Measurements from ENCODE around the gene LPP. TPM values are rescaled to one million over a fixed set of nuclear protein-coding genes. Genes with fewer than 3 reads are reported as not detected.

The LPP gene
- total and polyA plus RNA-seq, 2 of the 4 experiments (the other 2 are of a cell fraction) = 16.0 to 130 TPM

GRCh38 chr3:188529228-188529627 lies 375.3 kb downstream of the LPP start:
- DNase-seq (peak; percentile 78), ATAC-seq (ENCODE audit: low read depth) (peak; percentile 50; the same call in 1 of the 2 replicates)
- Histone ChIP-seq H2BK20ac (ENCODE audit: low read depth, low read length) (no peak overlapping the region), H3K36me3 (ENCODE audit: control insufficient read depth, insufficient read depth, low read length) (peaks cover 9% of the 10 kb centered on the region), H2BK5ac (ENCODE audit: low read depth, low read length, poor library complexity, severe bottlenecking) (no peak overlapping the region), H2AK5ac (ENCODE audit: low read depth, low read length) (no peak overlapping the region), H3K4me1 (ENCODE audit: control insufficient read depth, insufficient read depth, low read length) (peaks cover 21% of the 10 kb centered on the region), H3K79me1 (ENCODE audit: low read depth in 1 of 2, low read length in 2 of 2) (peaks cover 40 to 78% of the 10 kb centered on the region in 2 experiments), H3K56ac (ENCODE audit: extremely low read depth, insufficient read depth, low read length) (no peak overlapping the region), H2BK15ac (ENCODE audit: low read depth, low read length) (no peak overlapping the region), H4K8ac (ENCODE audit: low read depth in 2 of 2, low read length in 2 of 2) (no peak overlapping the region), H3K4me3 (ENCODE audit: insufficient read depth, low read depth, low read length) (no peak overlapping the region), H3K18ac (ENCODE audit: low read depth, low read length) (no peak overlapping the region), H2AK9ac (replicated peaks; ENCODE audit: low read depth, low read length, poor library complexity) (no peak overlapping the region), H4K20me1 (ENCODE audit: insufficient read depth, low read length) (peaks cover 24% of the 10 kb centered on the region; the same call in 1 of the 2 replicates), H3K9me1 (ENCODE audit: insufficient read depth, low read length) (peaks cover 12% of the 10 kb centered on the region), H3K23ac (ENCODE audit: low read depth, low read length) (no peak overlapping the region), H3K9me3 (ENCODE audit: control insufficient read depth, insufficient read depth, low read length) (no peaks in the 10 kb centered on the region), H3K4me2 (ENCODE audit: low read depth, low read length) (no peak overlapping the region), H3K14ac (replicated peaks; ENCODE audit: low read depth, low read length) (no peak overlapping the region), H4K5ac (ENCODE audit: low read depth, low read length) (no peak overlapping the region), H2BK120ac (ENCODE audit: low read depth, low read length) (no peak overlapping the region), H2AFZ (replicated peaks; ENCODE audit: low read length, poor library complexity) (no peak overlapping the region), H3K27ac (ENCODE audit: insufficient read depth, low read length) (no peak overlapping the region), H4K91ac (ENCODE audit: insufficient read depth, low read depth, low read length) (no peak overlapping the region), H3K9ac (ENCODE audit: low read depth, low read length) (no peak overlapping the region), H3K27me3 (ENCODE audit: control insufficient read depth, insufficient read depth, low read length) (no peaks in the 10 kb centered on the region), H3K4ac (ENCODE audit: low read depth, low read length) (no peak overlapping the region)
- dilution Hi-C loops (cut with HindIII; ENCODE audit: low sequenced_read_pairs, unreplicated experiment) = no loop called here
- ChIA-PET CTCF (no interaction called here), POLR2A (ENCODE audit: unreplicated experiment) (no interaction called here)
- BruUV-seq (replicated peaks) = no TSS peak
- in situ Hi-C loops (cut with MboI; ENCODE audit: low sequenced_read_pairs) = loop anchor here (25.0 kb wide), 1 partner anchor 792 kb away; the partner anchor contains the start of gene BCL6
- TF ChIP-seq CEBPB (IDR thresholded peaks at IDR 0.05; ENCODE audit: low read depth, low read length) (peak; percentile 14; the same call in 1 of the 2 replicates), MAFK (IDR thresholded peaks at IDR 0.05; ENCODE audit: low read depth, low read length) (peak; percentile 13; the same call in 1 of the 2 replicates), MXI1 (IDR thresholded peaks at IDR 0.05; ENCODE audit: borderline replicate concordance, low read depth, low read length) (no peak), BHLHE40 (IDR thresholded peaks at IDR 0.05; ENCODE audit: low read depth, low read length) (no peak)
- TF ChIP-seq, protein P1, sequence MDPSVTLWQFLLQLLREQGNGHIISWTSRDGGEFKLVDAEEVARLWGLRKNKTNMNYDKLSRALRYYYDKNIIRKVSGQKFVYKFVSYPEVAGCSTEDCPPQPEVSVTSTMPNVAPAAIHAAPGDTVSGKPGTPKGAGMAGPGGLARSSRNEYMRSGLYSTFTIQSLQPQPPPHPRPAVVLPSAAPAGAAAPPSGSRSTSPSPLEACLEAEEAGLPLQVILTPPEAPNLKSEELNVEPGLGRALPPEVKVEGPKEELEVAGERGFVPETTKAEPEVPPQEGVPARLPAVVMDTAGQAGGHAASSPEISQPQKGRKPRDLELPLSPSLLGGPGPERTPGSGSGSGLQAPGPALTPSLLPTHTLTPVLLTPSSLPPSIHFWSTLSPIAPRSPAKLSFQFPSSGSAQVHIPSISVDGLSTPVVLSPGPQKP (IDR thresholded peaks at IDR 0.05; ENCODE audit: borderline replicate concordance, low read depth, low read length) = no peak
- TF ChIP-seq, protein P2, sequence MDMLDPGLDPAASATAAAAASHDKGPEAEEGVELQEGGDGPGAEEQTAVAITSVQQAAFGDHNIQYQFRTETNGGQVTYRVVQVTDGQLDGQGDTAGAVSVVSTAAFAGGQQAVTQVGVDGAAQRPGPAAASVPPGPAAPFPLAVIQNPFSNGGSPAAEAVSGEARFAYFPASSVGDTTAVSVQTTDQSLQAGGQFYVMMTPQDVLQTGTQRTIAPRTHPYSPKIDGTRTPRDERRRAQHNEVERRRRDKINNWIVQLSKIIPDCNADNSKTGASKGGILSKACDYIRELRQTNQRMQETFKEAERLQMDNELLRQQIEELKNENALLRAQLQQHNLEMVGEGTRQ (IDR thresholded peaks at IDR 0.05; ENCODE audit: low read depth, low read length) = 0 out of 2 replicates have a peak, but pooled peaks have one; percentile 13
- TF ChIP-seq, protein P3, sequence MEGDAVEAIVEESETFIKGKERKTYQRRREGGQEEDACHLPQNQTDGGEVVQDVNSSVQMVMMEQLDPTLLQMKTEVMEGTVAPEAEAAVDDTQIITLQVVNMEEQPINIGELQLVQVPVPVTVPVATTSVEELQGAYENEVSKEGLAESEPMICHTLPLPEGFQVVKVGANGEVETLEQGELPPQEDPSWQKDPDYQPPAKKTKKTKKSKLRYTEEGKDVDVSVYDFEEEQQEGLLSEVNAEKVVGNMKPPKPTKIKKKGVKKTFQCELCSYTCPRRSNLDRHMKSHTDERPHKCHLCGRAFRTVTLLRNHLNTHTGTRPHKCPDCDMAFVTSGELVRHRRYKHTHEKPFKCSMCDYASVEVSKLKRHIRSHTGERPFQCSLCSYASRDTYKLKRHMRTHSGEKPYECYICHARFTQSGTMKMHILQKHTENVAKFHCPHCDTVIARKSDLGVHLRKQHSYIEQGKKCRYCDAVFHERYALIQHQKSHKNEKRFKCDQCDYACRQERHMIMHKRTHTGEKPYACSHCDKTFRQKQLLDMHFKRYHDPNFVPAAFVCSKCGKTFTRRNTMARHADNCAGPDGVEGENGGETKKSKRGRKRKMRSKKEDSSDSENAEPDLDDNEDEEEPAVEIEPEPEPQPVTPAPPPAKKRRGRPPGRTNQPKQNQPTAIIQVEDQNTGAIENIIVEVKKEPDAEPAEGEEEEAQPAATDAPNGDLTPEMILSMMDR (conservative IDR thresholded peaks at IDR 0.05; ENCODE audit: low read depth, low read length) = no peak
- intact Hi-C loops (cut with micrococcal nuclease) = no loop called here
- no CpG with 5 or more reads among the region's 3 CpGs for WGBS, 2 experiments (ENCODE audit: extremely low coverage in 2 of 2, insufficient read length in 1 of 2)
